Measurements from ENCODE around the gene SHLD2. TPM values are rescaled to one million over a fixed set of nuclear protein-coding genes. Genes with fewer than 3 reads are reported as not detected.
"Not testable (repeated sequence)": the region's sequence is repeated elsewhere in the genome, so short reads cannot be mapped to it uniquely, and the experiment has no call there.

SHLD2 gene
- total RNA-seq, 1 donor, result 45.7 TPM

- not testable (repeated sequence) for DNase-seq (ENCODE audit: low read depth); H3K4me3 ChIP-seq (ENCODE audit: low read depth, low read length)
These were observed 127.8 kb downstream of the SHLD2 start for GRCh38 chr10:87222789-87223188.

- not testable (repeated sequence) for H3K4me3 ChIP-seq (ENCODE audit: low read depth, low read length); DNase-seq (ENCODE audit: low read depth)
These were observed 130.1 kb downstream of the SHLD2 start, which contains the start of gene NUTM2A for GRCh38 chr10:87225148-87225547. Gene NUTM2A (plus strand): TSS chr10:87225448. CDS start chr10:87225831, 383 bp downstream.

GRCh38 chr10:87228247-87228646 lies 133.2 kb downstream of the SHLD2 start:
- not testable (repeated sequence) for DNase-seq (ENCODE audit: low read depth); H3K4me3 ChIP-seq (ENCODE audit: low read depth, low read length)

GRCh38 chr10:87229211-87229610 lies 134.2 kb downstream of the SHLD2 start:
- not testable (repeated sequence) for DNase-seq (ENCODE audit: low read depth); H3K4me3 ChIP-seq (ENCODE audit: low read depth, low read length)

GRCh38 chr10:87234854-87235253 lies 139.8 kb downstream of the SHLD2 start:
- DNase-seq (ENCODE audit: low read depth); H3K4me3 ChIP-seq (ENCODE audit: low read depth, low read length): not testable (repeated sequence)

GRCh38 chr10:87237244-87237643 lies 142.2 kb downstream of the SHLD2 start:
- DNase-seq (ENCODE audit: low read depth); H3K4me3 ChIP-seq (ENCODE audit: low read depth, low read length): not testable (repeated sequence)

- H3K4me3 ChIP-seq (ENCODE audit: low read depth, low read length); DNase-seq (ENCODE audit: low read depth): not testable (repeated sequence)
These were observed 144.4 kb downstream of the SHLD2 start for GRCh38 chr10:87239346-87239808.

Other genes starting within 250 kb of the SHLD2 start
- 5.1 and 5.4 TPM in 2 replicates for gene MMRN2, start 137.6 kb upstream of the SHLD2 start, total RNA-seq (ENCODE audit: low replicate concordance)
- gene SNCG, start 136.6 kb upstream of the SHLD2 start, total RNA-seq (ENCODE audit: low replicate concordance), result 2.8 and 18.2 TPM in 2 replicates
- gene ADIRF, start 126.7 kb upstream of the SHLD2 start, total RNA-seq (ENCODE audit: low replicate concordance), result 37.8 and 48.4 TPM in 2 replicates
- gene FAM25A, start 74.9 kb upstream of the SHLD2 start, total RNA-seq (ENCODE audit: low replicate concordance), result not detected in 2 replicates
- 137 and 346 TPM in 2 replicates for gene GLUD1, start 363 bp upstream of the SHLD2 start, total RNA-seq (ENCODE audit: low replicate concordance)
- 0.33 TPM in 1 of 2 replicates, not detected in the other for gene NUTM2A, start 130.2 kb downstream of the SHLD2 start, total RNA-seq (ENCODE audit: low replicate concordance)

All from fibroblast of the aortic adventitia (primary cell).